Sigmoid colon (tissue), 7 donors: ENCODE results near the gene AACS. TPM values are rescaled to one million over a fixed set of nuclear protein-coding genes. Genes with fewer than 3 reads are reported as not detected.

Experiments used
- DNase-seq: peaks from one replicate; pipeline ENCODE4 v3.0.0-alpha.2; 2019
- H3K27ac ChIP-seq, 4 donors: fragments of 200-600 bp; sonication (generic); one replicate each; pipeline ENCODE4 v1.5.1; 2016 to 2019; ENCODE audit warnings: mild to moderate bottlenecking in 1 of 4
- H3K27me3 ChIP-seq, 3 donors: fragments of 200-600 bp; sonication (generic); one replicate each; pipeline ENCODE4 v1.5.1; 2019; ENCODE audit warnings: mild to moderate bottlenecking in 1 of 3
- H3K36me3 ChIP-seq, 4 donors: fragments of 200-600 bp; sonication (generic); one replicate each; pipeline ENCODE4 v1.5.1; 2016 to 2019
- H3K4me1 ChIP-seq, 4 donors: fragments of 200-600 bp; sonication (generic); one replicate each; pipeline ENCODE4 v1.5.1; 2017 to 2019
- H3K4me3 ChIP-seq, 4 donors: fragments of 200-600 bp; sonication (generic); one replicate each; pipeline ENCODE4 v1.5.1; 2017 to 2019; ENCODE audit warnings: mild to moderate bottlenecking in 2 of 4, moderate library complexity in 1 of 4
- H3K9me3 ChIP-seq, 4 donors: fragments of 200-600 bp in 3 of 4; sonication (generic) in 3 of 4; one replicate each; pipeline versions ENCODE4 v1.5.1 to v1.6.1; 2013 to 2019
- CTCF ChIP-seq, 4 experiments: fragments of 450-650 bp in 3 of 4; fragments of 200-600 bp in 1 of 4; IDR thresholded peaks; one replicate each; pipeline ENCODE4 v1.5.1; 2016 to 2019; ENCODE audit warnings: antibody characterized with exemption in 4 of 4, mild to moderate bottlenecking in 3 of 4, moderate library complexity in 2 of 4
- EP300 ChIP-seq, 4 donors: sonication (generic); formaldehyde crosslinking; IDR thresholded peaks; one replicate each; pipeline ENCODE4 v1.6.1; 2017; ENCODE audit warnings: antibody characterized with exemption in 4 of 4
- POLR2A ChIP-seq, 2 donors: fragments of 450-650 bp; IDR thresholded peaks; one replicate each; pipeline ENCODE4 v1.6.1; 2016; ENCODE audit warnings: antibody characterized with exemption in 2 of 2, mild to moderate bottlenecking in 2 of 2, moderate library complexity in 2 of 2
- POLR2AphosphoS5 ChIP-seq, 4 donors: sonication (generic); formaldehyde crosslinking; IDR thresholded peaks; one replicate each; pipeline ENCODE4 v1.6.1; 2017; ENCODE audit warnings: antibody characterized with exemption in 4 of 4
- WGBS, 2 donors: extraction: QIAGEN DNeasy Blood & Tissue Kit; methylation state at CpG; one replicate each; pipeline ENCODE4 v1.1.7; 2013; 5-methylcytosine and 5-hydroxymethylcytosine counted together
- intact Hi-C: fragments of 100-400 bp; cut with DNase I; formaldehyde crosslinking; loops from one replicate; pipeline ENCODE4 v1.15.1; 2023
- polyA plus RNA-seq, 3 donors: library from polyadenylated mRNA; stranded (reverse); fragments of 200-250 nt; gene quantifications; one replicate each; pipeline ENCODE4 v1.2.3, GENCODE V29; 2013
- total RNA-seq, 4 donors: library from RNA; depleted of rRNA; stranded (reverse); fragments of >200 nt; gene quantifications; one replicate each; pipeline ENCODE4 v1.1.0, GENCODE V29; 2016
- donor health status: healthy with polysubstance abuse.
- donor health status: Bipolar disorder and iron deficiency.
- donor health status: healthy.

Gene AACS
- total and polyA plus RNA-seq, 7 donors, result 8.1 to 38.0 (median 12.7) TPM

DNA sequence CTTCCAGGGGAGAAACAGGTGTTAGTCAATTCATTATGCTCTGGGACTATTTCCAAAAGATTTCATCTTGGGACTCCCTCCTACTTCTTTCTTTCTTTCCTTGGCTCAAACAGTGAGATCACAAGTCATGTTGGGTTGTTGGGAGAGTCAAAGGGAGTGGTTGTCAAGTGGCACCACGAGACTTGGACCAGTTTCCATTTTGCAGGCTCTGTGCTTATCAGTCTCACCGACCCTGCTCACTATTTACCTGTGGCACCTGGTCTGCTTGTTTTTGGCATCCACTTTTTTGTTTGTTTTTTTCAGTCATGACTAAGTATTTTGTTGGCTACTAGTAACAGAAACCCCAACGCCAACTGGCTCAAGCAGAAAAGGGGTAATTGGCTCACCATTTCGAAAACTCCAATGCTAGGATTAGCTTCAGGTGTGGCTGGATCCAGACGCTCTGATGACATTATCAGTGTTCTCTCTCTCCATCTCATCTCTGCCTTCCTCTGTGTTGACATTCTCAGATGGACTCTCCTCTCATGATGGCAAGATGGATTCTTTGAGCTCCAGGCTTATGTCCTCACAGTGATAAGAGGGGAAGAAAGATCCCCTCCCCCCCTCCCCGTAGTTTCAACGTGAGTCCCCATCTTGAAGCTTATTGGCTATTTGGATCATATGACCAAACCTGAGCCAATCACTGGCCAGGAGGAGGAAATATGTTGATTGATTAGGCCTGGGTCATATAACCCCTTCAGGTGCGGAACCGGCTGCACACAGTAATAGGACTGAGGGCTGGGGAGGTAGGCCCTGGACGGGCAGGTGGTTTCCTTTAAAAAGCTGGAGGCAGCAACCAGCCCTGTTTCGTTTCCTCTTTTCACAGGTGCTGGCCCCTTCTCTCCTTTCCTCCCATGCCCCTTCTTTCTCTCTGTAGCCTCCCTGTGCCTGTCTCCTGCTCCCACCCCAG lies 84.2 kb downstream of the AACS start:
- Histone ChIP-seq H3K27ac (no peak overlapping the region), H3K36me3 (no peaks in the 10 kb centered on the region), H3K27me3 (no peaks in the 10 kb centered on the region), H3K9me3 (no peaks in the 10 kb centered on the region), H3K4me3 (no peak overlapping the region), H3K4me1 (no peaks in the 10 kb centered on the region)
- 70 to 75% methylated on average over 11 of the region's 11 CpGs for WGBS, 2 donors
- intact Hi-C loops, result no loop called here
- no peak for DNase-seq
- TF ChIP-seq POLR2A (IDR thresholded peaks at IDR 0.05), result no peak
- TF ChIP-seq CTCF (IDR thresholded peaks at IDR 0.05), result no peak
- no peak for TF ChIP-seq POLR2AphosphoS5 (IDR thresholded peaks at IDR 0.05)
- TF ChIP-seq EP300 (IDR thresholded peaks at IDR 0.05), result no peak

DNA sequence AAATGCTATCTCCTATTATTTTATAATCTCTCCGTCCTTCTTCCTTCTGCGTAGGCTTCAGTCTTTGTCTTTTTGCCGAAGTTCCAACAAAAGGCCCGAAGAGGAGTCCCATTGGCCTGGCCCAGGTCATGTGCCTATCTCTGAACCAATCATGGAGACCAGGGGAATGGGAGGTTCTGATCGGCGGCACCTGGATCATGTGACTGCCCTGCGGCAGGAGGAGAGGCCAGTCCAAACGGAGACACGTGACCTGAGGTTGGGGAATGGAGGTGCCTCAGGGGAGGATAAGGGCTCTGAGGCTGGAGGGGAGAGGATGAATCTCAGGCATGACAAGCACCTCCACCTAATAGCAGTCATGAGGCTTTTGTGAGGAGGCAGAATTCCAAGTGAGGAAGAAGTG lies 86.0 kb downstream of the AACS start:
- no peaks in the 10 kb centered on the region for H3K9me3 ChIP-seq
- TF ChIP-seq CTCF (IDR thresholded peaks at IDR 0.05) (no peak), POLR2AphosphoS5 (IDR thresholded peaks at IDR 0.05) (no peak), EP300 (IDR thresholded peaks at IDR 0.05) (no peak), POLR2A (IDR thresholded peaks at IDR 0.05) (no peak)
- no peak overlapping the region for H3K4me3 ChIP-seq
- no peaks in the 10 kb centered on the region for H3K4me1 ChIP-seq
- H3K36me3 ChIP-seq, result no peaks in the 10 kb centered on the region
- DNase-seq, result no peak
- WGBS, 2 donors, result 91 to 95% methylated on average over 9 of the region's 9 CpGs
- no peaks in the 10 kb centered on the region for H3K27me3 ChIP-seq
- H3K27ac ChIP-seq, result no peak overlapping the region
- intact Hi-C loops, result no loop called here

DNA sequence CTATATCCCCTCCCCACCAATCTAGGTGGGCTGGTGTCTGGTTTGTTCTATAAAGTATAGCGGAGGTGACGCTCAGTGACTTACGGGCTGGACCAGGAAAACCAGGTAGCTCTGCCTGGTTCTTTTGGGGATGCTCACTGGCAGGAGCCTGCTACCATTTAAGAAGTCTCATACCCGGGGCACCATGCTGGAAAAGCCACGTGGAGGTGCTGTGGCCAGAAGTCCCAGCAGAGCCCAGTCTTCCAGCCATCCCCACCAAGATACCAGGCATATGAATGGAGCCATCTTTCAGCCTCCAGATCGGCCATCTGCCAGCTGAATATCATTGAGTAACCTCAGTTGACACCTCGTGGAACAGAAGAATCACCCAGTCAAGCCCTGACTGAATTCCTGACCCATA lies 87.2 kb downstream of the AACS start:
- TF ChIP-seq POLR2A (IDR thresholded peaks at IDR 0.05) (no peak), POLR2AphosphoS5 (IDR thresholded peaks at IDR 0.05) (no peak), CTCF (IDR thresholded peaks at IDR 0.05) (no peak), EP300 (IDR thresholded peaks at IDR 0.05) (no peak)
- H3K27ac ChIP-seq, result no peak overlapping the region
- DNase-seq, result no peak
- no peaks in the 10 kb centered on the region for H3K36me3 ChIP-seq
- H3K4me3 ChIP-seq, result no peak overlapping the region
- 81 to 85% methylated on average over 7 of the region's 7 CpGs for WGBS, 2 donors
- no peaks in the 10 kb centered on the region for H3K27me3 ChIP-seq
- H3K9me3 ChIP-seq, result peaks cover 0 to 4% (median 0%) of the 10 kb centered on the region in 4 donors
- intact Hi-C loops, result no loop called here
- H3K4me1 ChIP-seq, result no peaks in the 10 kb centered on the region

GRCh38 chr12:125155366-125155765 lies 90.1 kb downstream of the AACS start:
- TF ChIP-seq CTCF (IDR thresholded peaks at IDR 0.05) (no peak), POLR2AphosphoS5 (IDR thresholded peaks at IDR 0.05) (no peak), EP300 (IDR thresholded peaks at IDR 0.05) (no peak), POLR2A (IDR thresholded peaks at IDR 0.05) (no peak)
- intact Hi-C loops, result no loop called here
- 69 to 70% methylated on average over 6 of the region's 6 CpGs for WGBS, 2 donors
- no peaks in the 10 kb centered on the region for H3K4me1 ChIP-seq
- H3K9me3 ChIP-seq, result peaks cover 0 to 4% (median 0%) of the 10 kb centered on the region in 4 donors
- no peak overlapping the region for H3K27ac ChIP-seq
- H3K4me3 ChIP-seq, result no peak overlapping the region
- H3K27me3 ChIP-seq, result no peaks in the 10 kb centered on the region
- DNase-seq, result no peak
- no peaks in the 10 kb centered on the region for H3K36me3 ChIP-seq
